Nephron (organoid): ENCODE results near the gene CEP83.

Experiments used
- H3K27ac Mint-ChIP-seq, 3 experiments: 2 replicates each; pipeline ENCODE4 v1.8.0; 2020; ENCODE audit warnings: mixed read lengths in 3 of 3, mild to moderate bottlenecking in 2 of 3, moderate library complexity in 1 of 3
- H3K27me3 Mint-ChIP-seq: 2 replicates; pipeline ENCODE4 v1.8.0; 2021; ENCODE audit warnings: low read depth, mild to moderate bottlenecking, moderate library complexity, mixed read lengths
- H3K36me3 Mint-ChIP-seq: 2 replicates; pipeline ENCODE4 v1.8.0; 2020; ENCODE audit warnings: low read depth, mixed read lengths
- H3K4me1 Mint-ChIP-seq: 2 replicates; pipeline ENCODE4 v1.8.0; 2020; ENCODE audit warnings: mixed read lengths
- H3K4me3 Mint-ChIP-seq, 3 experiments: 2 replicates each; pipeline ENCODE4 v1.8.0; 2020; ENCODE audit warnings: mild to moderate bottlenecking in 3 of 3, mixed read lengths in 3 of 3, moderate library complexity in 2 of 3
- H3K9me3 Mint-ChIP-seq: 2 replicates; pipeline ENCODE4 v1.8.0; 2020; ENCODE audit warnings: mixed read lengths
- CTCF ChIP-seq, 3 experiments: fragments of 200-600 bp; sonication (generic); IDR thresholded peaks; one replicate each; pipeline ENCODE4 v1.5.0; 2021; ENCODE audit warnings: antibody characterized with exemption in 3 of 3; ENCODE audit not compliant: unreplicated experiment in 3 of 3

The CEP83 gene

GRCh38 chr12:94445662-94446061, 14.0 kb downstream of the CEP83 start:
- Mint-ChIP-seq H3K9me3 (peaks cover 43% of the 10 kb centered on the region), H3K4me3 (no peak overlapping the region), H3K27ac (no peak overlapping the region), H3K4me1 (no peaks in the 10 kb centered on the region), H3K36me3 (peaks cover 40% of the 10 kb centered on the region), H3K27me3 (no peaks in the 10 kb centered on the region)
- no peak for TF ChIP-seq CTCF (IDR thresholded peaks at IDR 0.05; ENCODE audit: unreplicated experiment in 3 of 3)

- H3K27me3 Mint-ChIP-seq = no peaks in the 10 kb centered on the region
- H3K4me3 Mint-ChIP-seq = no peak overlapping the region
- peaks cover 54% of the 10 kb centered on the region for H3K9me3 Mint-ChIP-seq
- H3K27ac Mint-ChIP-seq = no peak overlapping the region
- peaks cover 35% of the 10 kb centered on the region for H3K4me1 Mint-ChIP-seq
- H3K36me3 Mint-ChIP-seq = peaks cover 39% of the 10 kb centered on the region
- TF ChIP-seq CTCF (IDR thresholded peaks at IDR 0.05; ENCODE audit: unreplicated experiment in 3 of 3) = no peak
Measured at GRCh38 chr12:94437303-94437702, 22.4 kb downstream of the CEP83 start.

- H3K4me3 Mint-ChIP-seq = no peak overlapping the region
- H3K9me3 Mint-ChIP-seq = peaks cover 51% of the 10 kb centered on the region
- peaks cover 41% of the 10 kb centered on the region for H3K36me3 Mint-ChIP-seq
- peaks cover 37% of the 10 kb centered on the region for H3K4me1 Mint-ChIP-seq
- H3K27ac Mint-ChIP-seq = peak overlapping the region; percentile 72 to 84 (median 77)
- no peaks in the 10 kb centered on the region for H3K27me3 Mint-ChIP-seq
- TF ChIP-seq CTCF (IDR thresholded peaks at IDR 0.05; ENCODE audit: unreplicated experiment in 3 of 3) = no peak
Measured at GRCh38 chr12:94435511-94435927, 24.1 kb downstream of the CEP83 start.

GRCh38 chr12:94434171-94434570, 25.5 kb downstream of the CEP83 start:
- Mint-ChIP-seq H3K36me3 (peaks cover 43% of the 10 kb centered on the region), H3K9me3 (peaks cover 45% of the 10 kb centered on the region), H3K27me3 (no peaks in the 10 kb centered on the region), H3K27ac (peak overlapping the region; percentile 72 to 91 (median 84)), H3K4me3 (peak overlapping the region in 1 of 3 experiments; percentile 18), H3K4me1 (peaks cover 37% of the 10 kb centered on the region)
- peak; percentile 21 to 55 (median 22) for TF ChIP-seq CTCF (IDR thresholded peaks at IDR 0.05; ENCODE audit: unreplicated experiment in 3 of 3)

- TF ChIP-seq CTCF (IDR thresholded peaks at IDR 0.05; ENCODE audit: unreplicated experiment in 3 of 3) = no peak
- Mint-ChIP-seq H3K4me3 (peak overlapping the region in 2 of 3 experiments; percentile 18 to 27), H3K36me3 (peaks cover 43% of the 10 kb centered on the region), H3K4me1 (peaks cover 37% of the 10 kb centered on the region), H3K27me3 (no peaks in the 10 kb centered on the region), H3K9me3 (peaks cover 43% of the 10 kb centered on the region), H3K27ac (peak overlapping the region; percentile 72 to 91 (median 84))
Measured at GRCh38 chr12:94433744-94434143, 25.9 kb downstream of the CEP83 start.

- Mint-ChIP-seq H3K27me3 (no peaks in the 10 kb centered on the region), H3K27ac (no peak overlapping the region), H3K36me3 (peaks cover 46% of the 10 kb centered on the region), H3K9me3 (peaks cover 29% of the 10 kb centered on the region), H3K4me3 (no peak overlapping the region), H3K4me1 (peaks cover 46% of the 10 kb centered on the region)
- no peak for TF ChIP-seq CTCF (IDR thresholded peaks at IDR 0.05; ENCODE audit: unreplicated experiment in 3 of 3)
Measured at GRCh38 chr12:94430304-94430703, 29.4 kb downstream of the CEP83 start.
